ENCODE results near the gene ACTR1B. TPM values are rescaled to one million over a fixed set of nuclear protein-coding genes. Genes with fewer than 3 reads are reported as not detected.
"Not testable (repeated sequence)": the region's sequence is repeated elsewhere in the genome, so short reads cannot be mapped to it uniquely, and the experiment has no call there.

Gene ACTR1B
- total RNA-seq, 2 experiments from 2014 or later, result 87.4 to 94.3 TPM

- Mint-ChIP-seq H3K4me3 (no peak overlapping the region), H3K27ac (no peak overlapping the region), H3K36me3 (no peaks in the 10 kb centered on the region), H3K4me1 (peaks cover 9% of the 10 kb centered on the region), H3K27me3 (peaks cover 4% of the 10 kb centered on the region), H3K9me3 (ENCODE audit: low read depth) (no peaks in the 10 kb centered on the region)
- ATAC-seq (no peak), DNase-seq (no peak)
- CTCF ChIA-PET, result interaction anchor here (1.1 to 24.7 kb wide), 4 partner anchors 10 to 112 kb away, joined by 4 to 621 read pairs (median 109); partner anchors contain the start of gene ZAP70
These were observed 38.1 kb upstream of the ACTR1B start for GRCh38 chr2:97701851-97702465.

- no peak for DNase-seq
- H3K27ac Mint-ChIP-seq, result no peak overlapping the region
- no peak overlapping the region for H3K4me3 Mint-ChIP-seq
- H3K9me3 Mint-ChIP-seq (ENCODE audit: low read depth), result no peaks in the 10 kb centered on the region
- no peaks in the 10 kb centered on the region for H3K36me3 Mint-ChIP-seq
- CTCF ChIA-PET, result interaction anchor here (1.0 to 24.7 kb wide), 7 partner anchors 11 to 684 kb away, joined by 3 to 621 read pairs (median 7); partner anchors contain the start of gene ZAP70
- ATAC-seq, result no peak
- H3K4me1 Mint-ChIP-seq, result peaks cover 11% of the 10 kb centered on the region
- H3K27me3 Mint-ChIP-seq, result peaks cover 4% of the 10 kb centered on the region
These were observed 37.3 kb upstream of the ACTR1B start for GRCh38 chr2:97701186-97701585.

- H3K4me1 Mint-ChIP-seq, result peaks cover 11% of the 10 kb centered on the region
- CTCF ChIA-PET, result interaction anchor here (0.7 to 24.7 kb wide), 27 partner anchors 9 to 688 kb away, joined by 3 to 621 read pairs (median 4); partner anchors contain the start of genes ACTR1B, ANKRD36B, COX5B and ZAP70
- no peak overlapping the region for H3K4me3 Mint-ChIP-seq
- DNase-seq, result peak; percentile 82
- no peaks in the 10 kb centered on the region for H3K36me3 Mint-ChIP-seq
- peak; percentile 83 for ATAC-seq
- no peaks in the 10 kb centered on the region for H3K9me3 Mint-ChIP-seq (ENCODE audit: low read depth)
- H3K27me3 Mint-ChIP-seq, result peaks cover 4% of the 10 kb centered on the region
- H3K27ac Mint-ChIP-seq, result no peak overlapping the region
These were observed 36.1 kb upstream of the ACTR1B start for GRCh38 chr2:97699765-97700444.

GRCh38 chr2:97698530-97698929, 34.7 kb upstream of the ACTR1B start:
- ATAC-seq, result no peak
- H3K27ac Mint-ChIP-seq, result no peak overlapping the region
- H3K36me3 Mint-ChIP-seq, result no peaks in the 10 kb centered on the region
- H3K4me3 Mint-ChIP-seq, result no peak overlapping the region
- no peak for DNase-seq
- CTCF ChIA-PET, result interaction anchor here (0.9 to 24.7 kb wide), 15 partner anchors 11 to 687 kb away, joined by 3 to 621 read pairs (median 9); partner anchors contain the start of genes ACTR1B, ANKRD36B, C2orf92 and COX5B
- peaks cover 11% of the 10 kb centered on the region for H3K4me1 Mint-ChIP-seq
- no peaks in the 10 kb centered on the region for H3K9me3 Mint-ChIP-seq (ENCODE audit: low read depth)
- peaks cover 4% of the 10 kb centered on the region for H3K27me3 Mint-ChIP-seq

GRCh38 chr2:97697252-97698235, 33.7 kb upstream of the ACTR1B start:
- peaks cover 4% of the 10 kb centered on the region for H3K27me3 Mint-ChIP-seq
- peak; percentile 95 for ATAC-seq
- no peaks in the 10 kb centered on the region for H3K9me3 Mint-ChIP-seq (ENCODE audit: low read depth)
- peak overlapping the region; percentile 7 for H3K27ac Mint-ChIP-seq
- H3K4me1 Mint-ChIP-seq, result peaks cover 11% of the 10 kb centered on the region
- DNase-seq, result peak; percentile 94
- H3K36me3 Mint-ChIP-seq, result no peaks in the 10 kb centered on the region
- CTCF ChIA-PET, result interaction anchor here (0.9 to 24.7 kb wide), 18 partner anchors 10 to 687 kb away, joined by 3 to 621 read pairs (median 8); partner anchors contain the start of genes ACTR1B, ANKRD36B, C2orf92 and COX5B
- H3K4me3 Mint-ChIP-seq, result peak overlapping the region; percentile 13

GRCh38 chr2:97695744-97696143, 31.9 kb upstream of the ACTR1B start:
- peaks cover 11% of the 10 kb centered on the region for H3K4me1 Mint-ChIP-seq
- no peak overlapping the region for H3K4me3 Mint-ChIP-seq
- H3K27me3 Mint-ChIP-seq, result peaks cover 4% of the 10 kb centered on the region
- no peaks in the 10 kb centered on the region for H3K36me3 Mint-ChIP-seq
- H3K27ac Mint-ChIP-seq, result no peak overlapping the region
- H3K9me3 Mint-ChIP-seq (ENCODE audit: low read depth), result no peaks in the 10 kb centered on the region
- no peak for ATAC-seq
- CTCF ChIA-PET, result interaction anchor here (0.9 to 24.7 kb wide), 9 partner anchors 8 to 105 kb away, joined by 3 to 621 read pairs (median 24); partner anchors contain the start of genes ACTR1B, ANKRD36B, COX5B and ZAP70
- no peak for DNase-seq

GRCh38 chr2:97693476-97693875, 29.6 kb upstream of the ACTR1B start:
- Mint-ChIP-seq H3K27ac (no peak overlapping the region), H3K4me3 (no peak overlapping the region), H3K9me3 (ENCODE audit: low read depth) (no peaks in the 10 kb centered on the region), H3K36me3 (no peaks in the 10 kb centered on the region), H3K4me1 (peaks cover 13% of the 10 kb centered on the region), H3K27me3 (peaks cover 4% of the 10 kb centered on the region)
- DNase-seq (no peak), ATAC-seq (no peak)
- CTCF ChIA-PET, result no interaction called here

GRCh38 chr2:97691166-97691565, 27.3 kb upstream of the ACTR1B start:
- H3K9me3 Mint-ChIP-seq (ENCODE audit: low read depth), result no peaks in the 10 kb centered on the region
- ATAC-seq (no peak), DNase-seq (no peak)
- H3K36me3 Mint-ChIP-seq, result no peaks in the 10 kb centered on the region
- no peak overlapping the region for H3K27ac Mint-ChIP-seq
- no peaks in the 10 kb centered on the region for H3K27me3 Mint-ChIP-seq
- no peak overlapping the region for H3K4me3 Mint-ChIP-seq
- CTCF ChIA-PET, result interaction anchor here (1.2 to 1.6 kb wide), 2 partner anchors 9 to 101 kb away, joined by 3 to 5 read pairs; no protein-coding TSS in a partner anchor
- H3K4me1 Mint-ChIP-seq, result peaks cover 15% of the 10 kb centered on the region

- Mint-ChIP-seq H3K4me1 (peaks cover 17% of the 10 kb centered on the region), H3K27ac (peak overlapping the region; percentile 44), H3K27me3 (no peaks in the 10 kb centered on the region), H3K9me3 (ENCODE audit: low read depth) (no peaks in the 10 kb centered on the region), H3K36me3 (no peaks in the 10 kb centered on the region), H3K4me3 (no peak overlapping the region)
- DNase-seq, result no peak
- CTCF ChIA-PET, result interaction anchor here (1.2 to 2.9 kb wide), 4 partner anchors 10 to 98 kb away, joined by 3 to 24 read pairs (median 6); partner anchors contain the start of gene ACTR1B
- peak; percentile 90 for ATAC-seq
These were observed 24.4 kb upstream of the ACTR1B start for GRCh38 chr2:97688062-97688827.

GRCh38 chr2:97687235-97687634, 23.4 kb upstream of the ACTR1B start:
- DNase-seq; H3K27ac Mint-ChIP-seq; ATAC-seq; H3K4me3 Mint-ChIP-seq; H3K27me3 Mint-ChIP-seq; H3K36me3 Mint-ChIP-seq; H3K9me3 Mint-ChIP-seq (ENCODE audit: low read depth): not testable (repeated sequence)
- H3K4me1 Mint-ChIP-seq, result peaks cover 17% of the 10 kb centered on the region
- CTCF ChIA-PET, result interaction anchor here (1.6 to 2.9 kb wide), 3 partner anchors 11 to 96 kb away, joined by 5 to 24 read pairs (median 7); partner anchors contain the start of gene ACTR1B

GRCh38 chr2:97678298-97678697, 14.5 kb upstream of the ACTR1B start:
- Mint-ChIP-seq H3K36me3 (no peaks in the 10 kb centered on the region), H3K27me3 (peaks cover 11% of the 10 kb centered on the region), H3K4me1 (peaks cover 29% of the 10 kb centered on the region), H3K27ac (no peak overlapping the region), H3K4me3 (no peak overlapping the region), H3K9me3 (ENCODE audit: low read depth) (no peaks in the 10 kb centered on the region)
- CTCF ChIA-PET, result interaction anchor here (0.9 to 1.6 kb wide), 3 partner anchors 20 to 31 kb away, joined by 3 to 6 read pairs (median 4); no protein-coding TSS in a partner anchor
- ATAC-seq, result no peak
- no peak for DNase-seq

GRCh38 chr2:97677480-97677879, 13.6 kb upstream of the ACTR1B start:
- Mint-ChIP-seq H3K4me3 (no peak overlapping the region), H3K27ac (no peak overlapping the region), H3K4me1 (peaks cover 37% of the 10 kb centered on the region), H3K9me3 (ENCODE audit: low read depth) (no peaks in the 10 kb centered on the region), H3K27me3 (peaks cover 8% of the 10 kb centered on the region), H3K36me3 (no peaks in the 10 kb centered on the region)
- no peak for ATAC-seq
- no peak for DNase-seq
- CTCF ChIA-PET, result interaction anchor here (1.2 kb wide), 1 partner anchor 14 kb away, joined by 3 read pairs; the partner anchor contains the start of gene ACTR1B
